Central memory CD8-positive, alpha-beta T cell (primary cell): Measurements from ENCODE around the gene DPH7.
"Not testable (repeated sequence)": the region's sequence is repeated elsewhere in the genome, so short reads cannot be mapped to it uniquely, and the experiment has no call there.

Experiments used
- ATAC-seq: fragments of 150-1000 bp; cut with Tn5 transposase; replicated peaks from 2 replicates; pipeline ENCODE4 v1.10.0; 2022; ENCODE audit warnings: mild to moderate bottlenecking, moderate FRiP score, moderate number of reproducible peaks; ENCODE audit not compliant: poor library complexity, severe bottlenecking; ENCODE audit errors: extremely low read depth
- DNase-seq, 2 donors: peaks; one replicate each; pipeline ENCODE4 v3.0.0; 2021; ENCODE audit warnings: low spot score in 2 of 2
- H3K27ac Mint-ChIP-seq: one replicate; pipeline ENCODE4 v1.8.0; 2022; ENCODE audit warnings: low read depth, mild to moderate bottlenecking, moderate library complexity, mixed read lengths
- H3K27me3 Mint-ChIP-seq: one replicate; pipeline ENCODE4 v1.8.0; 2022; ENCODE audit warnings: mixed read lengths
- H3K36me3 Mint-ChIP-seq: one replicate; pipeline ENCODE4 v1.8.0; 2022; ENCODE audit warnings: mild to moderate bottlenecking, moderate library complexity, mixed read lengths; ENCODE audit not compliant: insufficient read depth
- H3K4me1 Mint-ChIP-seq: one replicate; pipeline ENCODE4 v1.8.0; 2022; ENCODE audit warnings: mixed read lengths
- H3K4me3 Mint-ChIP-seq: one replicate; pipeline ENCODE4 v1.8.0; 2022; ENCODE audit warnings: mild to moderate bottlenecking, moderate library complexity, mixed read lengths
- H3K9me3 Mint-ChIP-seq: one replicate; pipeline ENCODE4 v1.8.0; 2022; ENCODE audit warnings: mixed read lengths

Gene DPH7

DNA sequence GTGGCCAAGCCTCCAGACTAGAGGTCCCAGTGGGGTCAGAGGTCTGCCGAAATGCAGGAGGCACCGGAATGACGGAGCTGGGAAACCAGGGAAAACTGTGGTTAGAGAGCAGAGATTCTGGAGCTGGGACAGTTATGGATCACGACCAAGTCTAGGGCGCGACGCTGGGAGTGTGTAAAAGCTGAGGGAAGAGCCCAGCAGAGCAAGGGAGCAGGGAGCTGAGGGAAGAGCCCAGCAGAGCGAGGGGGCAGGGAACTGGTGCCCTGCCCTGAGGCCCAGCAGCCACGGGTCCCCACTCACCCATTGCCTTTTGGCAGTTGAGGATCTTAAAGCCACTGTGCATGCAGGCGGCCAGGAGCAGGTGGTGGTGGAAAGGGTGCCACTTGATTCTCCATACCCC is 14.6 kb downstream of the DPH7 start:
- H3K27me3 Mint-ChIP-seq: no peaks in the 10 kb centered on the region
- no peak for DNase-seq
- peak overlapping the region; percentile 86 for H3K27ac Mint-ChIP-seq
- H3K36me3 Mint-ChIP-seq: peaks cover 25% of the 10 kb centered on the region
- peaks cover 15% of the 10 kb centered on the region for H3K4me1 Mint-ChIP-seq
- H3K9me3 Mint-ChIP-seq: no peaks in the 10 kb centered on the region
- ATAC-seq: no peak
- no peak overlapping the region for H3K4me3 Mint-ChIP-seq

DNA sequence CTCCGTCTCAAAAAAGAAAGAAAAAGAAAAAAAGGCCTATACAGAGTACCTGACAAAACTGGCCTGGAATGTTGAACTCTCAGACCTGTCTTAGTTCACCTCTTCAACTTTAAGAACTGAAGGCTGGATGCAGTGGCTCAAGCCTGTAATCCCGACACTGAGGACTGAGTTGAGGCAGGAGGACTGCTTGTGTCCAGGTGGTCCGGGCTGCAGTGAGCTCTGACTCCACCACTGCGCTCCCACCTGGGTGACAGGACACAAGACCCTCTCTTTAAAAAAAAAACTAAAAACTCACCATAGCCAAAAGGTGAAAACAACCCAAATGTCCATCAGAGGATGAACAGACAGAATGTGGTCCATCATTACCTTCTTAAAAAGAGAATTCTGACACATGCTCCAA is 20.6 kb downstream of the DPH7 start:
- ATAC-seq (no peak), DNase-seq (no peak)
- Mint-ChIP-seq H3K4me1 (no peaks in the 10 kb centered on the region), H3K4me3 (no peak overlapping the region), H3K27me3 (no peaks in the 10 kb centered on the region), H3K9me3 (no peaks in the 10 kb centered on the region), H3K36me3 (peaks cover 37% of the 10 kb centered on the region), H3K27ac (no peak overlapping the region)

- Mint-ChIP-seq H3K9me3 (no peaks in the 10 kb centered on the region), H3K36me3 (peaks cover 34% of the 10 kb centered on the region), H3K4me1 (peaks cover 6% of the 10 kb centered on the region), H3K27me3 (no peaks in the 10 kb centered on the region), H3K4me3 (no peak overlapping the region), H3K27ac (no peak overlapping the region)
- no peak for ATAC-seq
- no peak for DNase-seq
These were observed 22.5 kb downstream of the DPH7 start for GRCh38 chr9:137556069-137556838.

- Mint-ChIP-seq H3K27ac (no peak overlapping the region), H3K27me3 (no peaks in the 10 kb centered on the region), H3K4me1 (peaks cover 9% of the 10 kb centered on the region), H3K9me3 (no peaks in the 10 kb centered on the region), H3K36me3 (peaks cover 29% of the 10 kb centered on the region), H3K4me3 (no peak overlapping the region)
- ATAC-seq (no peak), DNase-seq (no peak)
These were observed 23.5 kb downstream of the DPH7 start for GRCh38 chr9:137555179-137555578.

DNA sequence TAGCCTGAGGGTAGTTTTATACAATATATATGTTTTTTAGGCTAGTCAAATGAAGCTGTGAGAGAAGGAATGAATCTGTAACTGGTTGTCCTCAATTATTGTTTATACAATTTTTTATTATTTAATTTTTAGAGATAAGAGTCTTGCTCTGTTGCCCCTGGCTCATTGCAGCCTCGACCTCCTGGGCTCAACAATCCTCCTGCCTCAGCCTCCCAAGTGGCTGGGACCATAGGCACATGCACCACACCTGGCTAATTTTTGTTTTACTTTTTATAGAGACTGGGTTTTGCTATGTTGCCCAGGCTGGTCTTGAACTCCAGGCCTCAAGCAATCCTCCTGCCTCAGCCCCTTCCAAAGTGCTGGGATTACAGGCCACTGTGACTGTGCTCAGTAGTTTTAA is 24.4 kb downstream of the DPH7 start:
- Mint-ChIP-seq H3K36me3 (peaks cover 24% of the 10 kb centered on the region), H3K4me3 (no peak overlapping the region)

GRCh38 chr9:137553654-137554053 is 25.1 kb downstream of the DPH7 start:
- ATAC-seq, DNase-seq, H3K9me3 Mint-ChIP-seq, H3K4me3 Mint-ChIP-seq, H3K27me3 Mint-ChIP-seq, H3K27ac Mint-ChIP-seq: not testable (repeated sequence)
- Mint-ChIP-seq H3K4me1 (peaks cover 12% of the 10 kb centered on the region), H3K36me3 (peaks cover 22% of the 10 kb centered on the region)

More for the DNA sequence above, 24.4 kb downstream of the DPH7 start:
- Mint-ChIP-seq H3K27ac (no peak overlapping the region), H3K4me1 (peaks cover 12% of the 10 kb centered on the region), H3K9me3 (no peaks in the 10 kb centered on the region), H3K27me3 (no peaks in the 10 kb centered on the region)
- DNase-seq (no peak), ATAC-seq (no peak)

DNA sequence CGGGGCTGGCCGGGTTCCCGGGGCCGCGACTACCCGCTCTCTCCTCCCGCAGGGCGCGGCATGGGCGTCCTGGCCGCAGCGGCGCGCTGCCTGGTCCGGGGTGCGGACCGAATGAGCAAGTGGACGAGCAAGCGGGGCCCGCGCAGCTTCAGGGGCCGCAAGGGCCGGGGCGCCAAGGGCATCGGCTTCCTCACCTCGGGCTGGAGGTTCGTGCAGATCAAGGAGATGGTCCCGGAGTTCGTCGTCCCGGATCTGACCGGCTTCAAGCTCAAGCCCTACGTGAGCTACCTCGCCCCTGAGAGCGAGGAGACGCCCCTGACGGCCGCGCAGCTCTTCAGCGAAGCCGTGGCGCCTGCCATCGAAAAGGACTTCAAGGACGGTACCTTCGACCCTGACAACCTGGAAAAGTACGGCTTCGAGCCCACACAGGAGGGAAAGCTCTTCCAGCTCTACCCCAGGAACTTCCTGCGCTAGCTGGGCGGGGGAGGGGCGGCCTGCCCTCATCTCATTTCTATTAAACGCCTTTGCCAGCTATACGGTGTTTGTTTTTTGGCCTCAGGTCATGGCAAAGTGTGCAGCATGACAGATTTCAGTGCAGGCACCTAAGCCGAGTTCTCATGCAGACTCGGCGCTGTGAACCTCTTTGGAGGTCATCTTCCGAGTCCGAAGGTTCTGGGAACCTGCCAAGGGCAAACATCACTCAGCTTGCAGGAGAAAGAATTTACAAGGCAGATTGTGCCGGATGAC is 26.5 kb downstream of the DPH7 start:
- Mint-ChIP-seq H3K9me3 (no peaks in the 10 kb centered on the region), H3K27ac (peak overlapping the region; percentile 77), H3K27me3 (no peaks in the 10 kb centered on the region), H3K4me3 (peak overlapping the region; percentile 75), H3K36me3 (peaks cover 11% of the 10 kb centered on the region), H3K4me1 (peaks cover 12% of the 10 kb centered on the region)
- ATAC-seq: peak; percentile 24
- DNase-seq: peak in 1 of 2 donors; percentile 20

DNA sequence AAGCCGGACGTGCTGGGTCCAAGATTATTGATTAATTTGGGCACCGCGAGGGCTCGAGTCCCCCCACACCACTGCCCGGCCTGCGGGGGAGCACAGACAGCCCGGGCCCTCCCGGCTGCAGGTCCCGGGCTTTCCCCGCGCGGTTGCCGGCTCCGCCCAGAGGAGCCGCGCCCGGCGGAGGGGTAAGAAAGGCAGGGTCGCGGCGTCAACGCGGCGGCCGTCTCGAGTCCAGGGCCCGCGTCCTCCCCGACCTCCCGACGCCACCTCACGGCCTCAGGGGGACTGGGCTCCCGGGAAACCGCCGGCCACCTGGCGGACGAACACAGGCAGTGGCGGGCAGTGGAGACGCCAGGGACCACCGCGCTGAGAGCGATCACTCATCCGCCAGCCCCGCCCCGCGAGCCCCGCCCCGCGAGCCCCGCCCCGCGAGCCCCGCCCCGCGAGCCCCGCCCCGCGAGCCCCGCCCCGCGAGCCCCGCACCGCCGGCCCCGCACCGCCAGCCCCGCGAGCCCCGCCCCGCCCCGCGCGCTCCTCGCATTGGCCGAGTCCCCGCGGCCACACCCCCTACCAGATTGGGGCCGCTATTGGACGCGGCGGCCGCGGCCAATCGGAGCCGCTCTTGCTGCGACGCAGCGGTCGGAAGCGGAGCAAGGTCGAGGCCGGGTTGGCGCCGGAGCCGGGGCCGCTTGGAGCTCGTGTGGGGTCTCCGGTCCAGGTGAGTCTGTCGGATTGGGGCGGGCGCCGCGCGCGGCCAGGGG is 27.3 kb downstream of the DPH7 start, which contains the start of gene MRPL41:
TSS of gene MRPL41 (plus strand) at position 616 of the 758 bp plus-strand sequence. CDS start 203 bp downstream, outside the sequence.
- Mint-ChIP-seq H3K36me3 (peaks cover 10% of the 10 kb centered on the region), H3K9me3 (no peaks in the 10 kb centered on the region), H3K27ac (peak within 1 kb of the TSS; percentile 77), H3K27me3 (no peaks in the 10 kb centered on the region), H3K4me3 (peak within 1 kb of the TSS; percentile 75), H3K4me1 (peaks cover 12% of the 10 kb centered on the region)
- DNase-seq (peak; percentile 54 to 71), ATAC-seq (peak; percentile 84)

GRCh38 chr9:137550958-137551263 is 27.8 kb downstream of the DPH7 start:
- not testable (repeated sequence) for H3K27me3 Mint-ChIP-seq, DNase-seq, H3K36me3 Mint-ChIP-seq, H3K27ac Mint-ChIP-seq, H3K9me3 Mint-ChIP-seq
- Mint-ChIP-seq H3K4me1 (peaks cover 12% of the 10 kb centered on the region), H3K4me3 (peak overlapping the region; percentile 75)
- ATAC-seq: peak; percentile 4

- ATAC-seq (no peak), DNase-seq (no peak)
- H3K9me3 Mint-ChIP-seq: no peaks in the 10 kb centered on the region
- H3K36me3 Mint-ChIP-seq: peaks cover 6% of the 10 kb centered on the region
- no peaks in the 10 kb centered on the region for H3K27me3 Mint-ChIP-seq
- H3K4me1 Mint-ChIP-seq: peaks cover 12% of the 10 kb centered on the region
- peak within 1 kb of the TSS; percentile 78 for H3K27ac Mint-ChIP-seq
- peak within 1 kb of the TSS; percentile 85 for H3K4me3 Mint-ChIP-seq
These were observed 28.5 kb downstream of the DPH7 start, which contains the start of gene PNPLA7 for GRCh38 chr9:137550231-137550621. TSS of gene PNPLA7 (minus strand) at chr9:137550402. CDS start at chr9:137550197, 205 bp downstream.

GRCh38 chr9:137547687-137548543 is 30.8 kb downstream of the DPH7 start:
- H3K27me3 Mint-ChIP-seq: no peaks in the 10 kb centered on the region
- H3K4me3 Mint-ChIP-seq: no peak overlapping the region

GRCh38 chr9:137545123-137545522 is 33.6 kb downstream of the DPH7 start:
- no peaks in the 10 kb centered on the region for H3K9me3 Mint-ChIP-seq
- no peaks in the 10 kb centered on the region for H3K27me3 Mint-ChIP-seq
- peaks cover 5% of the 10 kb centered on the region for H3K36me3 Mint-ChIP-seq
- no peak overlapping the region for H3K27ac Mint-ChIP-seq
- no peak for DNase-seq
- no peak overlapping the region for H3K4me3 Mint-ChIP-seq
- ATAC-seq: no peak
- H3K4me1 Mint-ChIP-seq: peaks cover 2% of the 10 kb centered on the region

More at GRCh38 chr9:137547687-137548543, 30.8 kb downstream of the DPH7 start:
- H3K4me1 Mint-ChIP-seq: peaks cover 12% of the 10 kb centered on the region
- no peak for DNase-seq
- H3K36me3 Mint-ChIP-seq: peaks cover 9% of the 10 kb centered on the region
- H3K9me3 Mint-ChIP-seq: no peaks in the 10 kb centered on the region
- no peak overlapping the region for H3K27ac Mint-ChIP-seq
- ATAC-seq: no peak
